K562 (cell line): ENCODE measurements around the gene SMOC2. TPM values are rescaled to one million over a fixed set of nuclear protein-coding genes. Genes with fewer than 3 reads are reported as not detected.

Source experiments
- ATAC-seq: fragments of 200-7000 bp; cut with Tn5 transposase; 3 replicates; pipeline ENCODE4 v1.9.1; 2020; ENCODE audit warnings: moderate library complexity
- BruUV-seq: library from RNA; stranded (reverse); fragments of 400-500 nt; replicated peaks from 2 replicates; lab custom pipeline; 2021; lab: Mats Ljungman, UMichigan
- CTCF ChIA-PET: fragments of 300-600 bp; formaldehyde crosslinking; extraction: SDS; loops from one replicate; lab custom pipeline; 2021; ENCODE audit warnings: low intra/inter-chr PET ratio; lab: Yijun Ruan, JAX
- POLR2A ChIA-PET: fragments of 300-600, 350-650 bp; sonication (Branson Sonifier 250); formaldehyde crosslinking; extraction: SDS; loops from one replicate; lab custom pipeline; 2021; ENCODE audit warnings: antibody characterized with exemption, inconsistent platforms; lab: Yijun Ruan, JAX
- DNase-seq, 4 experiments: peaks; one replicate each; pipeline versions ENCODE4 v3.0.0 to v3.0.0-alpha.2; 2011 to 2018; ENCODE audit warnings: low spot score in 3 of 4, mixed read lengths in 3 of 4; ENCODE audit errors: extremely low read depth in 1 of 4
- FAIRE-seq: peaks from 2 replicates; lab custom pipeline; 2011; peaks lifted over from hg19 to GRCh38; lab: Jason Lieb, UNC
- H2AFZ ChIP-seq: 2 replicates; pipeline ENCODE4 v1.6.0; 2011; ENCODE audit warnings: low read depth, low read length, control low read depth, inconsistent platforms
- H3K27ac ChIP-seq: fragments of 200-600 bp; 3 replicates; pipeline ENCODE4 v1.8.0; 2011; ENCODE audit warnings: low read depth, mild to moderate bottlenecking, control low read depth, inconsistent platforms, low read length, moderate library complexity, mixed read lengths; ENCODE audit errors: extremely low read depth
- H3K27me3 ChIP-seq, 2 experiments: fragments of 300-600 bp in 1 of 2; 2 replicates in 1 of 2; 3 replicates in 1 of 2; pipeline versions ENCODE4 v1.6.0 to v1.8.0; 2011; ENCODE audit warnings: inconsistent platforms in 2 of 2, low read length in 2 of 2, mild to moderate bottlenecking in 1 of 2, mixed read lengths in 1 of 2, moderate library complexity in 1 of 2; ENCODE audit not compliant: control insufficient read depth in 2 of 2, insufficient read depth in 2 of 2
- H3K36me3 ChIP-seq: fragments of 300-600 bp; 3 replicates; pipeline ENCODE4 v1.8.0; 2011; ENCODE audit warnings: mild to moderate bottlenecking, low read length, inconsistent platforms; ENCODE audit not compliant: control insufficient read depth, insufficient read depth
- H3K4me1 ChIP-seq, 2 experiments: fragments of 200-600 bp in 1 of 2; replicated peaks in 1 of 2; 2 replicates in 1 of 2; 3 replicates in 1 of 2; pipeline versions ENCODE4 v1.5.1 to v1.8.0; 2011; ENCODE audit warnings: inconsistent platforms in 2 of 2, low read length in 2 of 2, mild to moderate bottlenecking in 1 of 2, mixed read lengths in 1 of 2, moderate library complexity in 1 of 2; ENCODE audit not compliant: control insufficient read depth in 2 of 2, insufficient read depth in 2 of 2
- H3K4me2 ChIP-seq: 2 replicates; pipeline ENCODE4 v1.6.1; 2011; ENCODE audit warnings: low read length, control low read depth, inconsistent platforms, mixed read lengths; ENCODE audit not compliant: insufficient read depth
- H3K4me3 ChIP-seq: fragments of 200-600 bp; sonication (generic), shearing (Covaris generic); 2 replicates; pipeline ENCODE4 v1.5.1; 2016; ENCODE audit warnings: control low read depth, inconsistent platforms
- H3K79me2 ChIP-seq: fragments of 200-600 bp; 3 replicates; pipeline ENCODE4 v1.8.0; 2011; ENCODE audit warnings: low read length, inconsistent platforms; ENCODE audit not compliant: control insufficient read depth, insufficient read depth
- H3K9ac ChIP-seq, 2 experiments: 2 replicates each; pipeline versions ENCODE4 v1.6.0 to v1.6.1; 2011; ENCODE audit warnings: low read depth in 2 of 2, low read length in 2 of 2, control low read depth in 1 of 2, inconsistent platforms in 1 of 2, mild to moderate bottlenecking in 1 of 2, mixed read lengths in 1 of 2; ENCODE audit not compliant: insufficient read depth in 1 of 2
- H3K9me1 ChIP-seq: one replicate; pipeline ENCODE4 v1.6.0; 2011; ENCODE audit warnings: inconsistent platforms, mild to moderate bottlenecking, low read length, moderate library complexity; ENCODE audit not compliant: control insufficient read depth, insufficient read depth
- H3K9me3 ChIP-seq: replicated peaks from 2 replicates; pipeline ENCODE4 v1.5.1; 2011; ENCODE audit warnings: low read depth, low read length, inconsistent platforms; ENCODE audit not compliant: control insufficient read depth, insufficient read depth
- H4K20me1 ChIP-seq: replicated peaks from 2 replicates; pipeline ENCODE4 v1.6.1; 2011; ENCODE audit warnings: low read length, inconsistent platforms, mixed read lengths; ENCODE audit not compliant: control insufficient read depth, insufficient read depth
- FOXK2 ChIP-seq, 2 experiments: fragments of 450-650 bp; IDR thresholded peaks in 1 of 2; conservative IDR thresholded peaks in 1 of 2; 2 replicates each; pipeline ENCODE4 v1.6.1; 2016; ENCODE audit warnings: low read depth in 2 of 2, mild to moderate bottlenecking in 1 of 2
- HDAC6 ChIP-seq: IDR thresholded peaks from 2 replicates; pipeline ENCODE4 v1.6.1; 2012; ENCODE audit warnings: low read depth, mild to moderate bottlenecking, control low read depth, inconsistent platforms, low read length, moderate library complexity
- KAT2B ChIP-seq: IDR thresholded peaks from one replicate; pipeline ENCODE4 v1.6.1; 2012; ENCODE audit warnings: low read depth, mild to moderate bottlenecking, control low read depth, inconsistent platforms, low read length, moderate library complexity
- MEF2D ChIP-seq: conservative IDR thresholded peaks from 2 replicates; pipeline ENCODE4 v1.6.1; 2016; ENCODE audit warnings: low read depth, missing genetic modification characterization, missing compliant biosample characterization
- RBBP5 ChIP-seq: fragments of 200-600 bp; sonication (generic); IDR thresholded peaks from 2 replicates; pipeline ENCODE4 v1.6.1; 2012; ENCODE audit warnings: borderline replicate concordance, mild to moderate bottlenecking, low read length, control low read depth, inconsistent platforms; ENCODE audit not compliant: insufficient read depth, poor library complexity, severe bottlenecking
- SIN3A ChIP-seq, 2 experiments: fragments of 150-350 bp in 1 of 2; IDR thresholded peaks; 2 replicates each; pipeline ENCODE4 v1.6.1; 2011 to 2016; ENCODE audit warnings: borderline replicate concordance in 2 of 2, low read depth in 2 of 2, low read length in 2 of 2, mild to moderate bottlenecking in 2 of 2, moderate library complexity in 2 of 2; ENCODE audit not compliant: control insufficient read depth in 1 of 2
- SMARCE1 ChIP-seq: fragments of 450-650 bp; IDR thresholded peaks from 2 replicates; pipeline ENCODE4 v1.7.1; 2016; ENCODE audit warnings: mild to moderate bottlenecking
- YBX1 ChIP-seq: fragments of 450-650 bp; IDR thresholded peaks from 2 replicates; pipeline ENCODE4 v1.7.1; 2016; ENCODE audit warnings: mild to moderate bottlenecking
- ZFP30 ChIP-seq: fragments of 250-450 bp; sonication (Bioruptor Pico); IDR thresholded peaks from 2 replicates; pipeline ENCODE4 v1.8.0; 2022; ENCODE audit warnings: moderate library complexity, mild to moderate bottlenecking, inconsistent platforms, borderline replicate concordance
- ZNF124 ChIP-seq: sonication (generic); formaldehyde crosslinking; IDR thresholded peaks from 2 replicates; pipeline ENCODE4 v1.8.1; 2022; ENCODE audit warnings: missing genetic modification reagents
- ZNF707 ChIP-seq: fragments of 250-450 bp; sonication (Bioruptor Pico); conservative IDR thresholded peaks from 2 replicates; pipeline ENCODE4 v1.8.0; 2022; ENCODE audit warnings: inconsistent platforms, mild to moderate bottlenecking, moderate library complexity
- WGBS: fragments of 100-300 bp; shearing (Covaris generic); methylation state at CpG from one replicate; pipeline ENCODE4 v1.1.6; 2016; ENCODE audit warnings: low coverage, mixed read lengths; ENCODE audit not compliant: insufficient coverage; ENCODE audit errors: missing lambda C conversion rate; 5-methylcytosine and 5-hydroxymethylcytosine counted together
- in situ Hi-C: fragments of 300-500 bp; cut with MboI; formaldehyde crosslinking; loops from 4 replicates; pipeline ENCODE4 v1.15.0; 2018; ENCODE audit warnings: inconsistent platforms, mixed read lengths
- intact Hi-C: fragments of 100-400 bp; cut with micrococcal nuclease; formaldehyde crosslinking; loops from 2 replicates; pipeline ENCODE4 v1.14.2; 2022
- polyA plus RNA-seq, 8 experiments: library from polyadenylated mRNA; depleted of rRNA in 4 of 8; stranded (reverse) in 5 of 8; unstranded in 3 of 8; fragments of >200 nt; fragmentation: Nextera tagmentation in 2 of 8; fragmentation: Illumina TruSeq in 1 of 8; extraction: Ambion mirVana in 2 of 8; extraction: Trizol in 1 of 8; gene quantifications; 2 replicates each; pipeline versions ENCODE4 v1.2.1 to v1.2.3, GENCODE V29; 2011 to 2014; ENCODE audit warnings: inconsistent platforms in 1 of 8, missing spikeins in 1 of 8
- total RNA-seq, 7 experiments: library from RNA; depleted of rRNA in 6 of 7; stranded (reverse); fragments of >200 nt in 6 of 7; fragmentation: Illumina TruSeq in 2 of 7; extraction: Trizol in 2 of 7; gene quantifications; 2 replicates each; pipeline versions ENCODE4 v1.2.1 to v1.2.3, GENCODE V29; 2011 to 2021; ENCODE audit warnings: low replicate concordance in 1 of 7
- TF ChIP-seq, protein P1 (sequence below): sonication (generic); formaldehyde crosslinking; IDR thresholded peaks from 2 replicates; pipeline ENCODE4 v1.8.0; 2023; ENCODE audit warnings: mild to moderate bottlenecking, missing genetic modification reagents
- TF ChIP-seq, protein P2 (sequence below): fragments of 450-650 bp; formaldehyde crosslinking; IDR thresholded peaks from 2 replicates; pipeline ENCODE4 v1.4.0; 2020; ENCODE audit warnings: mild to moderate bottlenecking, mixed read lengths

SMOC2 gene
- total and polyA plus RNA-seq, 9 of the 15 experiments (the other 6 are each of a cell fraction or from before 2014, with no cell fraction given), result 0.45 to 2.3 (median 1.1) TPM

DNA sequence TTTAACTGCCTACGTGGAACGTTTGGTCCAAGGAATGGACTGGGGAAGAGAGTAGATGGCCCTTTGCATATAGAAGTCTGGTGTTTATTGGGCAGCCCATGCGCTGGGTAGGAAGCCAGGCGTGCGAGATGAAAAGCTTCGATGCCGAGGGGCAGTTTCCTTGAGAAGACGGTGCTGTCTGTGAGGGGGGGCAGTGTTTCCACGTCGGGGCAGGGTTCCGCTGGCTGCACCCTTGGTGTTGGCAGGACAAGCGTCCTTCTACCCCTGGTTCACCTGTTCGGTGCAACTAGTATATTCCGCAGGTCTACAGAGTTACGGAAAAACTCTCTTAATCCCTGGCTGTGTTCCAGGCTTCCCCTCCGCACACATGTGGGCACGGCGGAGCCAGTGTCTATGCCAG is 88.2 kb downstream of the SMOC2 start:
- Histone ChIP-seq H4K20me1 (no peaks in the 10 kb centered on the region), H3K79me2 (no peaks in the 10 kb centered on the region), H3K9ac (no peak overlapping the region), H3K4me3 (no peak overlapping the region), H3K9me3 (no peaks in the 10 kb centered on the region), H2AFZ (no peak overlapping the region), H3K4me2 (no peak overlapping the region), H3K4me1 (0 out of 5 replicates have a peak, but pooled peaks cover 0 to 2% of the 10 kb centered on the region in 2 experiments), H3K27me3 (peaks cover 16 to 39% of the 10 kb centered on the region in 2 experiments), H3K27ac (no peak overlapping the region), H3K36me3 (no peaks in the 10 kb centered on the region), H3K9me1 (no peaks in the 10 kb centered on the region)
- no TSS peak for BruUV-seq
- intact Hi-C loops, result no loop called here
- DNase-seq, result no peak
- no peak for FAIRE-seq
- WGBS, result 34% methylated on average over 18 of the region's 18 CpGs
- no peak for ATAC-seq
- in situ Hi-C loops, result no loop called here
- ChIA-PET CTCF (no interaction called here), POLR2A (no interaction called here)
- TF ChIP-seq RBBP5 (no peak), SMARCE1 (no peak), YBX1 (no peak), KAT2B (no peak), HDAC6 (no peak), MEF2D (tag) (no peak), SIN3A (IDR thresholded peaks at IDR 0.05; ENCODE audit: borderline replicate concordance in 2 of 2, control insufficient read depth in 1 of 2, low read depth in 2 of 2, low read length in 2 of 2) (no peak), ZFP30 (no peak), FOXK2 (conservative IDR thresholded peaks at IDR 0.05 in 1 of 2, IDR thresholded peaks at IDR 0.05 in 1 of 2; ENCODE audit: low read depth in 2 of 2) (no peak), ZNF124 (CRISPR knock-in tag) (no peak), ZNF707 (CRISPR knock-in tag) (no peak)
- TF ChIP-seq, protein P1, sequence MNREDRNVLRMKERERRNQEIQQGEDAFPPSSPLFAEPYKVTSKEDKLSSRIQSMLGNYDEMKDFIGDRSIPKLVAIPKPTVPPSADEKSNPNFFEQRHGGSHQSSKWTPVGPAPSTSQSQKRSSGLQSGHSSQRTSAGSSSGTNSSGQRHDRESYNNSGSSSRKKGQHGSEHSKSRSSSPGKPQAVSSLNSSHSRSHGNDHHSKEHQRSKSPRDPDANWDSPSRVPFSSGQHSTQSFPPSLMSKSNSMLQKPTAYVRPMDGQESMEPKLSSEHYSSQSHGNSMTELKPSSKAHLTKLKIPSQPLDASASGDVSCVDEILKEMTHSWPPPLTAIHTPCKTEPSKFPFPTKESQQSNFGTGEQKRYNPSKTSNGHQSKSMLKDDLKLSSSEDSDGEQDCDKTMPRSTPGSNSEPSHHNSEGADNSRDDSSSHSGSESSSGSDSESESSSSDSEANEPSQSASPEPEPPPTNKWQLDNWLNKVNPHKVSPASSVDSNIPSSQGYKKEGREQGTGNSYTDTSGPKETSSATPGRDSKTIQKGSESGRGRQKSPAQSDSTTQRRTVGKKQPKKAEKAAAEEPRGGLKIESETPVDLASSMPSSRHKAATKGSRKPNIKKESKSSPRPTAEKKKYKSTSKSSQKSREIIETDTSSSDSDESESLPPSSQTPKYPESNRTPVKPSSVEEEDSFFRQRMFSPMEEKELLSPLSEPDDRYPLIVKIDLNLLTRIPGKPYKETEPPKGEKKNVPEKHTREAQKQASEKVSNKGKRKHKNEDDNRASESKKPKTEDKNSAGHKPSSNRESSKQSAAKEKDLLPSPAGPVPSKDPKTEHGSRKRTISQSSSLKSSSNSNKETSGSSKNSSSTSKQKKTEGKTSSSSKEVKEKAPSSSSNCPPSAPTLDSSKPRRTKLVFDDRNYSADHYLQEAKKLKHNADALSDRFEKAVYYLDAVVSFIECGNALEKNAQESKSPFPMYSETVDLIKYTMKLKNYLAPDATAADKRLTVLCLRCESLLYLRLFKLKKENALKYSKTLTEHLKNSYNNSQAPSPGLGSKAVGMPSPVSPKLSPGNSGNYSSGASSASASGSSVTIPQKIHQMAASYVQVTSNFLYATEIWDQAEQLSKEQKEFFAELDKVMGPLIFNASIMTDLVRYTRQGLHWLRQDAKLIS (CRISPR knock-in tag), result no peak
- TF ChIP-seq, protein P2, sequence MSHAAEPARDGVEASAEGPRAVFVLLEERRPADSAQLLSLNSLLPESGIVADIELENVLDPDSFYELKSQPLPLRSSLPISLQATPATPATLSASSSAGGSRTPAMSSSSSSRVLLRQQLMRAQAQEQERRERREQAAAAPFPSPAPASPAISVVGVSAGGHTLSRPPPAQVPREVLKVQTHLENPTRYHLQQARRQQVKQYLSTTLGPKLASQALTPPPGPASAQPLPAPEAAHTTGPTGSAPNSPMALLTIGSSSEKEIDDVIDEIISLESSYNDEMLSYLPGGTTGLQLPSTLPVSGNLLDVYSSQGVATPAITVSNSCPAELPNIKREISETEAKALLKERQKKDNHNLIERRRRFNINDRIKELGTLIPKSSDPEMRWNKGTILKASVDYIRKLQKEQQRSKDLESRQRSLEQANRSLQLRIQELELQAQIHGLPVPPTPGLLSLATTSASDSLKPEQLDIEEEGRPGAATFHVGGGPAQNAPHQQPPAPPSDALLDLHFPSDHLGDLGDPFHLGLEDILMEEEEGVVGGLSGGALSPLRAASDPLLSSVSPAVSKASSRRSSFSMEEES (CRISPR knock-in tag), result no peak
- TF ChIP-seq, all 486 proteins: peak for 0
